Fibroblast of lung (primary cell): Measurements from ENCODE around the gene TENT5C. TPM values are rescaled to one million over a fixed set of nuclear protein-coding genes. Genes with fewer than 3 reads are reported as not detected.

Source experiments
- DNase-seq, 2 donors: peaks; one replicate each; pipeline versions ENCODE4 v3.0.0 to v3.0.0-alpha.2; 2010; ENCODE audit warnings: low read depth in 2 of 2
- H2AFZ ChIP-seq: 2 replicates; pipeline ENCODE4 v1.5.1; 2012; ENCODE audit warnings: low read length, control low read depth, inconsistent platforms
- H3K27ac ChIP-seq: 2 replicates; pipeline ENCODE4 v1.5.1; 2011; ENCODE audit warnings: low read length, control low read depth; ENCODE audit not compliant: insufficient read depth
- H3K27me3 ChIP-seq: 2 replicates; pipeline ENCODE4 v1.5.1; 2011; ENCODE audit warnings: mild to moderate bottlenecking, low read length; ENCODE audit not compliant: control insufficient read depth, insufficient read depth
- H3K36me3 ChIP-seq: 2 replicates; pipeline ENCODE4 v1.5.1; 2011; ENCODE audit warnings: low read length; ENCODE audit not compliant: control insufficient read depth, insufficient read depth
- H3K4me1 ChIP-seq: 2 replicates; pipeline ENCODE4 v1.5.1; 2011; ENCODE audit warnings: low read length; ENCODE audit not compliant: control insufficient read depth, insufficient read depth; ENCODE audit errors: extremely low read depth
- H3K4me2 ChIP-seq: 2 replicates; pipeline ENCODE4 v1.5.1; 2011; ENCODE audit warnings: low read length, control low read depth; ENCODE audit not compliant: insufficient read depth; ENCODE audit errors: extremely low read depth
- H3K4me3 ChIP-seq, 4 experiments: fragments of 200-600 bp in 1 of 4; sonication (generic) in 1 of 4; replicated peaks in 1 of 4; 2 replicates each; pipeline ENCODE4 v1.5.1; 2011 to 2016; ENCODE audit warnings: low read length in 4 of 4, low read depth in 3 of 4, mild to moderate bottlenecking in 3 of 4, control low read depth in 2 of 4, inconsistent platforms in 1 of 4, mixed read lengths in 1 of 4; ENCODE audit not compliant: insufficient read depth in 1 of 4; ENCODE audit errors: control extremely low read depth in 1 of 4
- H3K79me2 ChIP-seq: 2 replicates; pipeline ENCODE4 v1.5.1; 2012; ENCODE audit warnings: mild to moderate bottlenecking, low read length, inconsistent platforms; ENCODE audit not compliant: control insufficient read depth, insufficient read depth
- H3K9ac ChIP-seq: 2 replicates; pipeline ENCODE4 v1.5.1; 2011; ENCODE audit warnings: mild to moderate bottlenecking, low read length, control low read depth; ENCODE audit not compliant: insufficient read depth
- H3K9me3 ChIP-seq: 2 replicates; pipeline ENCODE4 v1.5.1; 2012; ENCODE audit warnings: low read depth, low read length; ENCODE audit not compliant: control insufficient read depth, insufficient read depth
- H4K20me1 ChIP-seq: 2 replicates; pipeline ENCODE4 v1.5.1; 2011; ENCODE audit warnings: low read length; ENCODE audit not compliant: control insufficient read depth, insufficient read depth; ENCODE audit errors: extremely low read depth
- EZH2 ChIP-seq: IDR thresholded peaks from 2 replicates; pipeline ENCODE4 v1.5.1; 2012; ENCODE audit warnings: low read length, control low read depth, mild to moderate bottlenecking; ENCODE audit errors: missing control alignments
- polyA plus RNA-seq, 2 donors: library from polyadenylated mRNA; depleted of rRNA in 1 of 2; stranded (reverse) in 1 of 2; unstranded in 1 of 2; fragments of >200 nt; gene quantifications; 2 replicates each; pipeline ENCODE4 v1.2.1, GENCODE V29; 2011 to 2012; ENCODE audit warnings: missing spikeins in 1 of 2
- total RNA-seq: library from RNA; depleted of rRNA; stranded (reverse); fragments of >200 nt; gene quantifications from 2 replicates; pipeline ENCODE4 v1.2.1, GENCODE V29; 2014
- TF ChIP-seq, protein P1 (sequence below), 2 donors: IDR thresholded peaks in 1 of 2; conservative IDR thresholded peaks in 1 of 2; 1 replicate in 1 of 2; 2 replicates in 1 of 2; pipeline ENCODE4 v1.5.1; 2011 to 2012; ENCODE audit warnings: low read length in 2 of 2, control low read depth in 1 of 2, inconsistent platforms in 1 of 2, low read depth in 1 of 2, mild to moderate bottlenecking in 1 of 2

TENT5C gene
- total and polyA plus RNA-seq, 2 donors (not counting 1 experiment from before 2014, with no cell fraction given): 4.2 to 8.1 TPM

- H3K9me3 ChIP-seq: no peaks in the 10 kb centered on the region
- TF ChIP-seq, protein P1, sequence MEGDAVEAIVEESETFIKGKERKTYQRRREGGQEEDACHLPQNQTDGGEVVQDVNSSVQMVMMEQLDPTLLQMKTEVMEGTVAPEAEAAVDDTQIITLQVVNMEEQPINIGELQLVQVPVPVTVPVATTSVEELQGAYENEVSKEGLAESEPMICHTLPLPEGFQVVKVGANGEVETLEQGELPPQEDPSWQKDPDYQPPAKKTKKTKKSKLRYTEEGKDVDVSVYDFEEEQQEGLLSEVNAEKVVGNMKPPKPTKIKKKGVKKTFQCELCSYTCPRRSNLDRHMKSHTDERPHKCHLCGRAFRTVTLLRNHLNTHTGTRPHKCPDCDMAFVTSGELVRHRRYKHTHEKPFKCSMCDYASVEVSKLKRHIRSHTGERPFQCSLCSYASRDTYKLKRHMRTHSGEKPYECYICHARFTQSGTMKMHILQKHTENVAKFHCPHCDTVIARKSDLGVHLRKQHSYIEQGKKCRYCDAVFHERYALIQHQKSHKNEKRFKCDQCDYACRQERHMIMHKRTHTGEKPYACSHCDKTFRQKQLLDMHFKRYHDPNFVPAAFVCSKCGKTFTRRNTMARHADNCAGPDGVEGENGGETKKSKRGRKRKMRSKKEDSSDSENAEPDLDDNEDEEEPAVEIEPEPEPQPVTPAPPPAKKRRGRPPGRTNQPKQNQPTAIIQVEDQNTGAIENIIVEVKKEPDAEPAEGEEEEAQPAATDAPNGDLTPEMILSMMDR (conservative IDR thresholded peaks at IDR 0.05 in 1 of 2, IDR thresholded peaks at IDR 0.05 in 1 of 2; ENCODE audit: low read depth in 1 of 2, low read length in 2 of 2): no peak
- TF ChIP-seq EZH2: no peak
- H3K79me2 ChIP-seq: no peaks in the 10 kb centered on the region
- no peak for DNase-seq
- H3K4me3 ChIP-seq: no peak overlapping the region
- no peaks in the 10 kb centered on the region for H3K36me3 ChIP-seq
- no peaks in the 10 kb centered on the region for H4K20me1 ChIP-seq
- no peak overlapping the region for H3K4me2 ChIP-seq
- no peaks in the 10 kb centered on the region for H3K4me1 ChIP-seq
- H3K27ac ChIP-seq: no peak overlapping the region
- H2AFZ ChIP-seq: no peak overlapping the region
- no peaks in the 10 kb centered on the region for H3K27me3 ChIP-seq
- no peak overlapping the region for H3K9ac ChIP-seq
These were observed 41.1 kb downstream of the TENT5C start for GRCh38 chr1:117646956-117647355.

DNA sequence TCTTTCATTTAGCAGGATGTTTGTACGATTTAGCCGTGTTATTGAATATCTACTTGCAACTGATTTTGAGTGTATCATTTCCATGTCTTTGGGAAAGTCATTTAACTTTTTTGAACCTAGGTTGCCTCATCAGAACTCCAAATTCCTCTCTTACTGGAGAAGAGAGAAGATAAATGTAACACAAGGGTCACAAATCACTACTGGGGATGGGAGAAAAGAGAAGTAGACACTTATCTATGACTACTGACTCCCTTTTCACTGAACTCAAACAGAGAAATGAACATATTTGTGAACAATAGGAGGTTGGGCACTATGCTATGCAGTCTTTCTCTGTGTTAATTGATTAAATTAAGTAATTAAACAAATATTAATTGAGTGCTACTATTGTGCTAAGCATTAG lies 42.2 kb downstream of the TENT5C start:
- no peak overlapping the region for H3K4me2 ChIP-seq
- no peak for DNase-seq
- no peaks in the 10 kb centered on the region for H3K4me1 ChIP-seq
- no peak overlapping the region for H3K9ac ChIP-seq
- no peak overlapping the region for H2AFZ ChIP-seq
- H3K9me3 ChIP-seq: no peaks in the 10 kb centered on the region
- TF ChIP-seq EZH2: no peak
- TF ChIP-seq, protein P1 (conservative IDR thresholded peaks at IDR 0.05 in 1 of 2, IDR thresholded peaks at IDR 0.05 in 1 of 2; ENCODE audit: low read depth in 1 of 2, low read length in 2 of 2): no peak
- H4K20me1 ChIP-seq: no peaks in the 10 kb centered on the region
- no peaks in the 10 kb centered on the region for H3K36me3 ChIP-seq
- no peak overlapping the region for H3K27ac ChIP-seq
- no peak overlapping the region for H3K4me3 ChIP-seq
- no peaks in the 10 kb centered on the region for H3K27me3 ChIP-seq
- no peaks in the 10 kb centered on the region for H3K79me2 ChIP-seq

GRCh38 chr1:117650840-117651568 lies 45.2 kb downstream of the TENT5C start:
- DNase-seq: no peak
- Histone ChIP-seq H3K27me3 (no peaks in the 10 kb centered on the region), H3K27ac (no peak overlapping the region), H3K4me2 (no peak overlapping the region), H3K36me3 (no peaks in the 10 kb centered on the region), H3K9me3 (no peaks in the 10 kb centered on the region), H3K4me1 (no peaks in the 10 kb centered on the region), H2AFZ (no peak overlapping the region), H3K9ac (no peak overlapping the region), H3K79me2 (no peaks in the 10 kb centered on the region), H4K20me1 (no peaks in the 10 kb centered on the region), H3K4me3 (no peak overlapping the region)
- no peak for TF ChIP-seq EZH2
- TF ChIP-seq, protein P1 (conservative IDR thresholded peaks at IDR 0.05 in 1 of 2, IDR thresholded peaks at IDR 0.05 in 1 of 2; ENCODE audit: low read depth in 1 of 2, low read length in 2 of 2): no peak
